ENCODE measurements around the gene PLBD2. TPM values are rescaled to one million over a fixed set of nuclear protein-coding genes. Genes with fewer than 3 reads are reported as not detected.

Gene PLBD2
- total and polyA plus RNA-seq, 4 donors, result 12.1 to 31.2 (median 19.6) TPM

- TF ChIP-seq, protein P1, sequence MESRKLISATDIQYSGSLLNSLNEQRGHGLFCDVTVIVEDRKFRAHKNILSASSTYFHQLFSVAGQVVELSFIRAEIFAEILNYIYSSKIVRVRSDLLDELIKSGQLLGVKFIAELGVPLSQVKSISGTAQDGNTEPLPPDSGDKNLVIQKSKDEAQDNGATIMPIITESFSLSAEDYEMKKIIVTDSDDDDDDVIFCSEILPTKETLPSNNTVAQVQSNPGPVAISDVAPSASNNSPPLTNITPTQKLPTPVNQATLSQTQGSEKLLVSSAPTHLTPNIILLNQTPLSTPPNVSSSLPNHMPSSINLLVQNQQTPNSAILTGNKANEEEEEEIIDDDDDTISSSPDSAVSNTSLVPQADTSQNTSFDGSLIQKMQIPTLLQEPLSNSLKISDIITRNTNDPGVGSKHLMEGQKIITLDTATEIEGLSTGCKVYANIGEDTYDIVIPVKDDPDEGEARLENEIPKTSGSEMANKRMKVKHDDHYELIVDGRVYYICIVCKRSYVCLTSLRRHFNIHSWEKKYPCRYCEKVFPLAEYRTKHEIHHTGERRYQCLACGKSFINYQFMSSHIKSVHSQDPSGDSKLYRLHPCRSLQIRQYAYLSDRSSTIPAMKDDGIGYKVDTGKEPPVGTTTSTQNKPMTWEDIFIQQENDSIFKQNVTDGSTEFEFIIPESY (IDR thresholded peaks at IDR 0.05), result no peak
- no peak for TF ChIP-seq JUND (IDR thresholded peaks at IDR 0.05)
Observed at GRCh38 chr12:113334786-113335539, 23.4 kb upstream of the PLBD2 start, which contains the start of gene SLC8B1 (continued).

GRCh38 chr12:113339540-113339939 is 18.8 kb upstream of the PLBD2 start:
- no peak for DNase-seq (ENCODE audit: low spot score)
- TF ChIP-seq, protein P2, sequence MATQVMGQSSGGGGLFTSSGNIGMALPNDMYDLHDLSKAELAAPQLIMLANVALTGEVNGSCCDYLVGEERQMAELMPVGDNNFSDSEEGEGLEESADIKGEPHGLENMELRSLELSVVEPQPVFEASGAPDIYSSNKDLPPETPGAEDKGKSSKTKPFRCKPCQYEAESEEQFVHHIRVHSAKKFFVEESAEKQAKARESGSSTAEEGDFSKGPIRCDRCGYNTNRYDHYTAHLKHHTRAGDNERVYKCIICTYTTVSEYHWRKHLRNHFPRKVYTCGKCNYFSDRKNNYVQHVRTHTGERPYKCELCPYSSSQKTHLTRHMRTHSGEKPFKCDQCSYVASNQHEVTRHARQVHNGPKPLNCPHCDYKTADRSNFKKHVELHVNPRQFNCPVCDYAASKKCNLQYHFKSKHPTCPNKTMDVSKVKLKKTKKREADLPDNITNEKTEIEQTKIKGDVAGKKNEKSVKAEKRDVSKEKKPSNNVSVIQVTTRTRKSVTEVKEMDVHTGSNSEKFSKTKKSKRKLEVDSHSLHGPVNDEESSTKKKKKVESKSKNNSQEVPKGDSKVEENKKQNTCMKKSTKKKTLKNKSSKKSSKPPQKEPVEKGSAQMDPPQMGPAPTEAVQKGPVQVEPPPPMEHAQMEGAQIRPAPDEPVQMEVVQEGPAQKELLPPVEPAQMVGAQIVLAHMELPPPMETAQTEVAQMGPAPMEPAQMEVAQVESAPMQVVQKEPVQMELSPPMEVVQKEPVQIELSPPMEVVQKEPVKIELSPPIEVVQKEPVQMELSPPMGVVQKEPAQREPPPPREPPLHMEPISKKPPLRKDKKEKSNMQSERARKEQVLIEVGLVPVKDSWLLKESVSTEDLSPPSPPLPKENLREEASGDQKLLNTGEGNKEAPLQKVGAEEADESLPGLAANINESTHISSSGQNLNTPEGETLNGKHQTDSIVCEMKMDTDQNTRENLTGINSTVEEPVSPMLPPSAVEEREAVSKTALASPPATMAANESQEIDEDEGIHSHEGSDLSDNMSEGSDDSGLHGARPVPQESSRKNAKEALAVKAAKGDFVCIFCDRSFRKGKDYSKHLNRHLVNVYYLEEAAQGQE (IDR thresholded peaks at IDR 0.05), result no peak
- TF ChIP-seq FOXA2 (IDR thresholded peaks at IDR 0.05) (no peak), GABPA (IDR thresholded peaks at IDR 0.05 in 1 of 2, conservative IDR thresholded peaks at IDR 0.05 in 1 of 2) (no peak), SP1 (IDR thresholded peaks at IDR 0.05) (no peak), RAD21 (IDR thresholded peaks at IDR 0.05) (no peak), RXRA (IDR thresholded peaks at IDR 0.05) (no peak), TAF1 (conservative IDR thresholded peaks at IDR 0.05) (no peak)
- TF ChIP-seq, protein P1 (IDR thresholded peaks at IDR 0.05), result no peak
- no peaks in the 10 kb centered on the region for H3K36me3 ChIP-seq (ENCODE audit: control insufficient read depth in 4 of 4, insufficient read depth in 3 of 4, low read depth in 1 of 4, low read length in 3 of 4)
- H3K9ac ChIP-seq (ENCODE audit: low read depth in 1 of 2, low read length in 2 of 2), result no peak overlapping the region
- no peak overlapping the region for H3K27ac ChIP-seq (ENCODE audit: low read depth in 1 of 2, low read length in 2 of 2)
- 96% methylated on average over 5 of the region's 5 CpGs for WGBS
- no peaks in the 10 kb centered on the region for H3K27me3 ChIP-seq (ENCODE audit: control insufficient read depth in 4 of 4, insufficient read depth in 4 of 4, low read length in 3 of 4)
- no peak overlapping the region for H3K4me3 ChIP-seq (ENCODE audit: low read depth in 1 of 3, low read length in 3 of 3)
- H3K4me1 ChIP-seq (ENCODE audit: control insufficient read depth in 4 of 4, insufficient read depth in 4 of 4, low read length in 3 of 4), result peaks cover 0 to 5% (median under 1%) of the 10 kb centered on the region in 4 donors
- no peaks in the 10 kb centered on the region for H3K9me3 ChIP-seq (ENCODE audit: control insufficient read depth in 4 of 4, low read length in 3 of 4)

GRCh38 chr12:113340061-113340460 is 18.3 kb upstream of the PLBD2 start:
- Histone ChIP-seq H3K27ac (ENCODE audit: low read depth in 1 of 2, low read length in 2 of 2) (no peak overlapping the region), H3K9me3 (ENCODE audit: control insufficient read depth in 4 of 4, low read length in 3 of 4) (no peaks in the 10 kb centered on the region), H3K36me3 (ENCODE audit: control insufficient read depth in 4 of 4, insufficient read depth in 3 of 4, low read depth in 1 of 4, low read length in 3 of 4) (no peaks in the 10 kb centered on the region), H3K27me3 (ENCODE audit: control insufficient read depth in 4 of 4, insufficient read depth in 4 of 4, low read length in 3 of 4) (no peaks in the 10 kb centered on the region), H3K4me1 (ENCODE audit: control insufficient read depth in 4 of 4, insufficient read depth in 4 of 4, low read length in 3 of 4) (peaks cover 0 to 3% (median 0%) of the 10 kb centered on the region in 4 donors), H3K9ac (ENCODE audit: low read depth in 1 of 2, low read length in 2 of 2) (no peak overlapping the region), H3K4me3 (ENCODE audit: low read depth in 1 of 3, low read length in 3 of 3) (no peak overlapping the region)
- 92% methylated on average over 3 of the region's 3 CpGs for WGBS
- DNase-seq (ENCODE audit: low spot score), result no peak
- no peak for TF ChIP-seq ATF3 (IDR thresholded peaks at IDR 0.05)
- no peak for TF ChIP-seq FOXA1 (IDR thresholded peaks at IDR 0.05)
- no peak for TF ChIP-seq GABPA (IDR thresholded peaks at IDR 0.05 in 1 of 2, conservative IDR thresholded peaks at IDR 0.05 in 1 of 2)
- TF ChIP-seq, protein P1 (IDR thresholded peaks at IDR 0.05), result no peak
- TF ChIP-seq TAF1 (conservative IDR thresholded peaks at IDR 0.05), result no peak
- TF ChIP-seq HNF4A (conservative IDR thresholded peaks at IDR 0.05), result no peak
- no peak for TF ChIP-seq RAD21 (IDR thresholded peaks at IDR 0.05)
- no peak for TF ChIP-seq NR2F2 (IDR thresholded peaks at IDR 0.05)
